HuH-7.5 (cell line): ENCODE results near the gene RETREG1.
"Not testable (repeated sequence)": the region's sequence is repeated elsewhere in the genome, so short reads cannot be mapped to it uniquely, and the experiment has no call there.

Source experiments
- DNase-seq: peaks from one replicate; pipeline ENCODE4 v3.0.0; 2011; ENCODE audit warnings: low spot score

The RETREG1 gene, protein sequence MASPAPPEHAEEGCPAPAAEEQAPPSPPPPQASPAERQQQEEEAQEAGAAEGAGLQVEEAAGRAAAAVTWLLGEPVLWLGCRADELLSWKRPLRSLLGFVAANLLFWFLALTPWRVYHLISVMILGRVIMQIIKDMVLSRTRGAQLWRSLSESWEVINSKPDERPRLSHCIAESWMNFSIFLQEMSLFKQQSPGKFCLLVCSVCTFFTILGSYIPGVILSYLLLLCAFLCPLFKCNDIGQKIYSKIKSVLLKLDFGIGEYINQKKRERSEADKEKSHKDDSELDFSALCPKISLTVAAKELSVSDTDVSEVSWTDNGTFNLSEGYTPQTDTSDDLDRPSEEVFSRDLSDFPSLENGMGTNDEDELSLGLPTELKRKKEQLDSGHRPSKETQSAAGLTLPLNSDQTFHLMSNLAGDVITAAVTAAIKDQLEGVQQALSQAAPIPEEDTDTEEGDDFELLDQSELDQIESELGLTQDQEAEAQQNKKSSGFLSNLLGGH

DNA sequence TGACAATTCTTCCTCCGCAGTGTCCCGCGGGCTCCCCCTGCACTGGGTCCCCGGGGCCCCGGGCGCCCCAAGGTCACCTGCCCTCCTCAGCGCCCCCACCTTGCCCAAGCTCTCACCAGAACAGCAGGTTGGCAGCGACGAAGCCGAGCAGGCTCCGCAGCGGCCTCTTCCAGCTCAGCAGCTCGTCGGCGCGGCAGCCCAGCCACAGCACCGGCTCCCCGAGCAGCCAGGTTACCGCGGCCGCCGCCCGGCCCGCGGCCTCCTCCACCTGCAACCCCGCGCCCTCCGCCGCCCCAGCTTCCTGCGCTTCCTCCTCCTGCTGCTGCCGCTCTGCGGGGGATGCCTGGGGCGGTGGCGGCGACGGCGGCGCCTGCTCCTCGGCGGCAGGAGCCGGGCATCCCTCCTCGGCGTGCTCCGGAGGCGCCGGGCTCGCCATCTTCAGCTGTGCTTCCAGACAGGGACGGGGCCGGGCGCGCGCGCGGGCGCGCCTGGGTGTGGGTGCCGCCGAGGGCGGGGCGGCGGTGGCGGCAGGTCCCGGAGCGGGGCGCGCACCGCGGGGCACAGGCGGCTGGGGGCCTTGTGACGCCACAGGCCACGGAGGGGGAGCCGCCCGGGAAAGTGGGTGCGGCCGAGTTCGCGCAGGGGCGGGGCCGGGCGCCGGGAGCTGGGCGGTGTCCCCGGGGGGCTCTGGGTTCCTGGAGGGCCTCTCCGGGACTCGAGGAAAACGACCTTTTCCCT, at the start of gene RETREG1:
Gene RETREG1, minus strand, starts transcription at position 462 of the 738 bp plus-strand sequence. Its CDS starts 26 bp downstream, at position 436.
- peak; percentile 34 for DNase-seq

DNA sequence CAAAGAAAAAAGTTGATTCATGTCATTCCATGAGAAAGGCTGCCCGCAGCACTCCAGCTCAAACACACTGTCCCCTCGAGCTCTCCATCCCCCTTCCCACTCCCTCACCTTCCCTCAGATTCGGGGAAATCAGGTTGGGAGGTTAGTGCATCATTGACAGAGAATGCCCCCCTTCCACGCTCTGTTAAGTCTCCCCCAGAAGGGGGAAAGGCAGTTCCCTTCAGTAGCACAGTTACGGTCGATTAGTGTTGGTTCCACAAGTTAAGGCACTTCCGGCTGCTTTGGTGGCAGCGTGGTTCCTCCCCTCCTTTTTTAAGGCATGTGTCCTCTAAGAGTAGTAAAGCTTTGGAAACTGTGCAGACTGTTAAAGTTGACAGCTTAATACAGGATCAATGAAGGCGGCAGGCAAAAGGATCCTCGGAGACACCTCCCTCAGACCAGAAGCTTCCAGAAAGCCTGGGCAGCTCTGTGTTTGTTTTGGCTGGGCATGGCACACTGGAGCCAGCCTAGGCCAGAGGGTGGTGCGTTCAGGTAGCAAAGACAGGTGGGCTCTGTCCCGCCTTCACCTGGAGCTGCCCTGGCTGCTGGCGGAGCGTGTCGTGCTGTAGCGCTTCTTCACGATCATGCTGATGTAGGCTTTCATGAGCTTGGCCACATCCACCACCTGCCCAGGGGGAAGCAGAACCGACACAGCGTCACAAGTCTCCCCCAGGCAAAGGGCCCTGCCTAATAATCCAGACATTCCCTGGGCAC, 49.5 kb upstream of the RETREG1 start:
- no peak for DNase-seq

DNA sequence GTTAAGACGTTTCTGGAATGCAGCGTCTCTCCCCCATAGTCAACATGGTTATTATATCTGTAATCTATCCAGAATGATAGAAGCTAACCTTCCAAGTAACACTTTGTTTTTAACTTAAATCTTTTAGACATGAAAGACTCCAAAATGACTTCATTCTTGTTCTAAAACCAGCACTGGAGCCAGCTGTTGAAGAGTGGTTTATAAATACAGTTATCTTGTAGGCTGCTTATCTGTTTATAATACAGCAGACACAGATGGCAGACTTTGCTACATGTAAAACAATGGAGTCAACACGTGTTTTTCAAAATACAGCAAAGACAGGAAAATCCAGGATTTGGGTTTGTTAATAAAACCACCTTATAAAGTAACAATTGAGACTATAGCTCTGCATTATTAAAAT, 48.8 kb upstream of the RETREG1 start:
- DNase-seq = no peak

DNA sequence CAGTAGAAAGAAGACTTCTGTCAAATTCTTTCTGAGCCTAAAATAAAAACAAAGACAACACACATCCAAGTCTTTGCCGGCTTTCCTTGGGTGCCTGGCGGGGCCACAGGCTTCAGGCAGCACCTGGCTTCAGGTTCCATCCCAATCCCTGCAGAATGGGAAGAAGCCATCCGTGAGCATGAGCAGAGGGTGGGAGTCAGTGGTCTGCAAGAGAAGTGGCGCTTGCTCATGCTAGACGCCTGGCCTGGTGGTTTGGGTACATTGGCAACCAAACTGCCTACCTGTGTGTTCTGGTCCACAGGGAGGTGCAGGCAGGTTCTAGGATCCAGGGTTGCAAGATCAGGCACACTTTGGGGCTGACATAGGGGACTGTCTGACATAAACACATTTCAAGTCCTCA, 47.6 kb upstream of the RETREG1 start:
- no peak for DNase-seq

DNA sequence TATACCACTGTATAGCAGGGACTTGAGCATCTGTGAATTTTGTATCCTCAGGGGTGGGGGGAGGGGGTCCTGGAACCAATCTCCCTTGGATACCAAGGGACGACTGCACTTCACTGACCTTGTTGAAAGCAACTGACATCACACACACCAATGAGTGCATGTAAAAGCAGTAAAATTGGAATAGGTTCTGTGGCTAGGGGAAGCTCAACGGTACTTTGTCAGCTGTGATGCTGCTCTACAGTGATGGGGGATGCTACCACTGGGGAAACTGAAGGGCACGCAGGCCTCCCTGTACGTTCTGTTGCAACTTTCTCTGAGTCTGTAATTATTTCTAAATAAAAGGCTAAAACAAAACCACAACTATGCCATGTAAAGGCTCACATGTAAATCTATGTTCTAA, 47.0 kb upstream of the RETREG1 start:
- no peak for DNase-seq

DNA sequence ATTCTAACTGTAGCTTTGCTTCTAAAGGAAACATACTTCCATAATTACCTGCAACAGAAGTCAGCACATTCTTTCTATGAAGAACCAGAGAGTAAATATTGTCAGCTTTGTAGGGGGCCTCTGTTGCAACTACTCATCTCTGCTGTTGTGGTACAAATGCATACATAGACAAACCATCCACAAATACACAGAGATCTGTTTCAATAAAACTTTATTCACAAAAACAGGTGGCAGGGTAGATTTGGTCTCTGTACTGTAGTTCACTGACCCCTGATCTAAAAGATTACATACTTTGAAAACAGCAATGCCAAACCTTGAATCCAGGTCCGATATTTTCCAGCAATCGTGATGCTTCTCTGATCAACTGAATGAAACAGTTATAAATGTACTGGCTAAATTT, 44.9 kb upstream of the RETREG1 start:
- no peak for DNase-seq

DNA sequence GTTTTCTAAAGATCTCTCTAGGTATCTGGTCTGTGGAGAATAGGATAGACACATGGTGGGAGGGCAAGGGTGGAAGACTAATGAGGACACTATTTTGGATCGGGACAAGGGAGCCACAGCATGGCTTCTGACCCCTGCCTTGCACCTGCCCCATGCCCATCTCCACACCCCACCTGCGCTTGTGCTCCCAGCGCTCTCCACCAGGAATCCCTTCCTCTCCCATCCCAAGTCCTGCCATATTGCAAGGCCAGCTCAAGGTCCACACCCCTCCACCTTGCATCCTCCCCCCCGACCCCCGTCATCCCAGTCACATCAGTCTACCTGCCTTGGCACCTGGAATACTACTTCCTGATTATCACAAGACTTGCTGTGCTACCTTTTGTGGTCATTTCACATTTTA, 44.2 kb upstream of the RETREG1 start:
- no peak for DNase-seq

DNA sequence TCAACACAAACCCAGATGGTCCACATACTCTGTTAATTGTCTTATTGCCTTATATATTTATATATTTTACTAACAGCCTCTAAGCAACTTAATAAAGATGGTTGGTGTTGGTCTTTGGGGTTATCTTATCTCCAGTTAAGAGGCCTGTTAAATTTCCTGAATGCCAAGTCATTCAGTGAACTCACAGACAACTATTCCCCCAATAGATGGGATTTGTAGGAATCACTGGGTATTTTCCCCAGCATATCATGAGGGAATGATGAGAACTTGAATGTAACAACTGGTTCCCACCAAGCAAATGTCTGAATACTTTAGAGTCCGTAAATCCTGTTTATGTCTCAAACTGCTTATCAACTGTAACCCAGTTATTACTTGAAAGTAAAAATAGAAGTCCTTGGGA, 42.7 kb upstream of the RETREG1 start:
- DNase-seq = no peak

DNA sequence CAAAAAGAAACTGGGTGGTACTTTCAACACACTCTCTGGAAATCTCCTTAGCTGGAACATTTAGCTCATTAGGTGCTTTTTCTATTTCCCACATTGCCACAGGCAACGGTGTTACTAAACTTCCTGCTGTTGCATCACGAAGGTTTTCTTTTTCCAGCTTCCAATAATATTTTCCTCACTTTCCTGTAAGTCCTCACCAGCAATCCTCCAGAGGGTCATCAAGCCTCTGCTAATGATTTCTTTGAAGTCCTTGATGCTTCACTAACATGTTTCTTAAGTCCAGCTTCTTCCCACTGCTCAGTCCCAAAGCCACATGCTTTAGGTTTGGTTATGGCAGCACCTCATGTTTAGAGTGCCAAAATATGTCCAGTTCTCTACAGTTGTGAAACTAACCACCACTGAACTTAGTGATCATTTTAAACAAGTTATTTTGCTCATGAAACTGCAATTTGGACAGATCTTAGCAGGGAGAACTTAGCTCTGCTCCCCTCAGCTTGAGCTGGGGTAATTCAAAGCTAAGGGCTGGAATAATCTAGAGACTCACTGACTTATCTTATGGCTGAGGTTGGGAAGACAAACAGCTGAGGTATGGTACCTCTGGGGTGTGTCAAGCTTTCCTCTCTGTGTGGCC, 39.9 kb upstream of the RETREG1 start:
- DNase-seq = no peak

DNA sequence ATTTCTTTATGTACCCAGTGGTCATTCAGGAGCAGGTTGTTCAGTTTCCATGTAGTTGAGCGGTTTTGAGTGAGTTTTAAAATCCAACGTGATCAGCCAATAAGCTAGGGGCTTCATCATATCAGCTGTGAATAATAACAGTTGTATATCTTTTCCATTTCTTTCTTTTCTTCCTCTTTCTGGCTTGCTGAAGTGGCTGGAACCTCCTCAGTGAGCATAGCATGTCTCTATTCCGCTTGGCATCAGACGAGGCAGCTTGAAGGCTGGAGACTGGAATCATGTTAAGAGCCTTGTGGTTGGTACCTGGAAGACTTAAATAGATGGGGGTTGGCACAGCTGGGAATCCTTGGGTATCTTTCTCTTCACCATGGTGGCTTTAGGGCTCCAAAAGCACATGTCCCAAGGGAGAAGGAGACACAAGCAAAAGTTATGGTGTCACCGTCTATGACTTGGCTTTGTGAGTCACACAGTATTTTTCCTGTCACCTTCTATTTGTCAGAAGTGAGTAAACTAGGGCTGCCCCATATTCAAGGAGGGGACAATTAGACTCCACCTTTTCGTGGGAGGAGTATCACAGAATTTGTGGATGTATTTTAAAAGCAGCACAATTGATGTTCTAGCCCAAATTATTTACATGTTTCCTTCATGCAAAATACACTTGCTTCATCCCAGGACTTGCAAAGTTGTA, 38.0 kb upstream of the RETREG1 start:
- DNase-seq = no peak

DNA sequence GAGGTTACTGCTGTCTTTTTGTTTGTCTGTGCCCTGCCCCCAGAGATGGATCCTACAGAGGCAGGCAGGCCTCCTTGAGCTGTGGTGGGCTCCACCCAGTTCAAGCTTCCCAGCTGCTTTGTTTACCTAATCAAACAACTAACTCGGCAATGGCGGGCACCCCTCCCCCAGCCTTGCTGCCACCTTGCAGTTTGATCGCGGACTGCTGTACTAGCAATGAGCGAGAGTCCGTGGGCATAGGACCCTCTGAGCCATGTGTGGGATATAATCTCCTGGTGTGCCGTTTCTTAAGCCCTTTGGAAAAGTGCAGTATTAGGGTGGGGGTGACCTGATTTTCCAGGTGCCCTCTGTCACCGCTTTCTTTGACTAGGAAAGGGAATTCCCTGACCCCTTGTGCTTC, 31.9 kb upstream of the RETREG1 start:
- not testable (repeated sequence) for DNase-seq

DNA sequence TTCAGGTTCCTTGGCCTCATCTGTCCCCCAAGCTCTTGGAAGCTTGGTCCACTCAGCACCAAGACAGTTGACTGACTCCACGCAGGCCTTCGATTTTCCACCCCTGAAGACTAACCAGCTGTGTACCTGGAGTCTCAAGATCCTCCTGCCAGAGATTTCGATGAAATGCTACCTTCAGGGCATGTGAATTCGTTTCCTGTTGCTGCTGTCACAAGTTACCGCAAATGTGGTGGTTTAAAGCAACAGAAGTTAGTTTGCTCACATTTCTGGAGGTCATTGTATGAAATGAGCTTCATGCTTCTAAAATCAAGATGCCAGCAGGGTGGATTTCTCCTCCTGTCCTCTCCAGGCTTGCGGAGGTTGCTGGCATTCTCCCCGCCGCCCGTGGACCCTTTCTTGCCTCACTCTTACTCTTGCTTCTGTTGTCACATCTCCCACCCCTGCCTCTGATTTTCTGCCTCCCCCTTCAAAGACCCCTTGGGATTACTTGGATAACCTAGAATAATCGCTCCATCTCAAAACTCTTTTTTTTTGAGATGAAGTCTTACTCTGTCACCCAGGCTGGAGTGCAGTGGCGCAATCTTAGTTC, 27.6 kb upstream of the RETREG1 start:
- DNase-seq = no peak

DNA sequence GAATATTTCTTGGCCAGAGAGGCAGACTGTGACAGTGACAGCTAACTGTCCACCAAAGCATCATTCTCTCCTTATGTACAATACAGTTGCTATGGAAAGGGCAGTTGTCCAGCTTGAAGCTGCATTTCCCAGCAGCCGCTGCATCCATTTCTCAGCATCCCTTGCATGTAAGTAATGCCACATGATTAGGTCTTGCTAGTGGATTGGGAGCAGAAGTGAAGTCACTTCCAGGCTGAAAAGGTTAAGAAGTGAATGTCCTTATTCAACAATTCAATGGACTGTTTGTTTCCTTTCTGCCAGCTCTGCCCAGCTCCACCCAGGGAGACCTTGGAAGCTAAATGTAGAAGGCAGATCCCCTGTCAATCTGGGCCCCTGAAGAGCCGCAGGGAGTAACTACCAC, 26.1 kb upstream of the RETREG1 start:
- no peak for DNase-seq

DNA sequence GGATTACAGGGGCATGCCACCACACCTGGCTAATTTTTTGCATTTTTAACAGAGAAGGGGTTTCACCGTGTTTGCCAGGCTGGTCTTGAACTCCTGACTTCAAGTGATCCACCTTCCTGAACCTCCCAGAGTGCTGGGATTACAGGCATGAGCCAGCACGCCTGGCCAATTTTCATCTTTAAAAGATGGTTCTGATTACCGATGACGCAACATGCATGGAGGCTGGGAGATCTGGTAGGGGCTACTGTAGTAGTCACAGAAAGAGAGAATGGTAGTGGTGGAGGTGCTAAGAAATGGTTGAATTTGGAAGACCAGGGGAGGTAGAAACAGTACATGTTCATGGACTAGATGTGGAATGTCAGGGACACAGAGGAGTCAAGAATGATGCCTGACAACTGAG, 22.4 kb upstream of the RETREG1 start:
- DNase-seq = no peak

DNA sequence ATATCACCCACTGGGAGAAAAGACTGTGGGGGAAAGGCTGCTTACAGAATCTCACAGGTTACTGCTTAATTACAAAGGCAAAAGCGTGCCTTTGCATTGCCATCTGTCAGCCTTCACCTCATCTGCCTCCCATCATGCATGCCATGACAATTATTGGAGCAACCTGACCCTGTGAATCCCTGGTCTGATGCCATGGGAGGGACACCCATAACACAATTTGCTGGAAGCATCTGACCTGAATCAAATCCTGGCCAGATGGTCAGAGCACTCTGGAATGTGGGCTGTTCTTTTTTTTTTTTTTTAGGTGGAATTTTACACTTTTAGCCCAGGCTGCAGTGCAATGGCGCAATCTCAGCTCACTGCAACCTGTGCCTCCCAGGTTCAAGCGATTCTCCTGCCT, 11.6 kb upstream of the RETREG1 start:
- DNase-seq = no peak

DNA sequence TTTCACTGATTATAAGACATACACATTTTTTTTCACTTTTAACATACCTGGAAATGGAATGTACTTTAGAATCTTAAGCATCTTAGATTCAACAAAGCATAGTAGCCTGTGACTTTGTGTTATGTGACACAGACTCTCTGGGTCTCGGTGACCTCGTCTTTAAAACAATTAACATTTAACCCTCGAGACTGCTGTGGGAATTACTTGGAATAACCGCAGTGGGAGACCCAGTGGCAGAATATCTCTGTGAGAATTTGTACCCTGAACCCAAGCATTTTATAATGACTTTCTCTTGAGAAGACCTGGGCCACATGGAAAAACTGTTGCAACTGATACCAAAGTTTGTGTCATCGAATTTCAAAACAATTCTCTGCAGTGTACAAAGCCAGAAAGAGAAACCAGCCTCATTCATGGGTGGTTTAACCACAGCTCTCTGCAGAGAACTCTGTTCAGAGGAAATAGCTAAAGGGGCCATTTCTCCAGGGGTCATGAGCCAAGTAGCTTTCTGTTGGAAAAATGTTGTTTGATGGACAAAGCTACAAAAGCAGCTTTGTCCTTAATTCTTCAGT, 10.0 kb upstream of the RETREG1 start:
- no peak for DNase-seq

DNA sequence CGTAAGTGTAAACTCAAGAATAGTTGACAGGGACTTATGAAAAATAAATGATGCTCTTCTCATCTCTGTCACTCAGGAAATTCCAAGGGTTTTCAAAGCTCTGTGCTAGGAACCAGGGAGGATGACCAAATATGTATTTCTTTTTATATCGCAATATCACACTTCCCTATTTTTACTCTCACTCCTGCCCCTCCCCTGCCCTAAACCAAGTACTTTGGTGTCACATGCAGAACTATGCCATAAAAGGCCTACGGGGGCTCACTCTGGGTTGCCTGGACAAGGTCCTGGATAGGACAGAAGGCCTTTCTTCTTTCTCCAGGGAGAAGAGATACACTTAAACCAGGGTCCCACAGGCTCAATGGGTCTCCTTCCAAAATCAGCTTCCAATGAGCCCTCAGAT, 8.3 kb upstream of the RETREG1 start:
- DNase-seq = no peak

DNA sequence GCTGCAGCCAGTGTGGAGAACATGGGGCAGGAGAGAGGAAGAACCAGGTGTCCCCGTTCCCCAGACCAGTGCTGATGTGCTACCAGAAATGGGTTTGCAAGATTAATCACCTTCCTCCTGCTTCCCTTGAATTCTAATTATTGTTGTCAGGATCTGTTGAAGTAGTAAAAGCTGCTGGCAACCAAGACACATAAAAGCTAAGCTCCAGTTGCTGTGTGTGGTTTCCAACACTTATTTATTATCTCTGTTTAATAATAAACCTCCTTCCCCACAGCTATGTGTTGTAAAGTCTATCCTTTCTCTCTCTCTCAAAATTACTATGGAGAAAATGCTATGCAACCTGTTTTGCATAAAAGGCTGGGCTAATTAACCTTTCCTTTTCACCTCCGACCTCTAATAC, 2.3 kb upstream of the RETREG1 start:
- no peak for DNase-seq

DNA sequence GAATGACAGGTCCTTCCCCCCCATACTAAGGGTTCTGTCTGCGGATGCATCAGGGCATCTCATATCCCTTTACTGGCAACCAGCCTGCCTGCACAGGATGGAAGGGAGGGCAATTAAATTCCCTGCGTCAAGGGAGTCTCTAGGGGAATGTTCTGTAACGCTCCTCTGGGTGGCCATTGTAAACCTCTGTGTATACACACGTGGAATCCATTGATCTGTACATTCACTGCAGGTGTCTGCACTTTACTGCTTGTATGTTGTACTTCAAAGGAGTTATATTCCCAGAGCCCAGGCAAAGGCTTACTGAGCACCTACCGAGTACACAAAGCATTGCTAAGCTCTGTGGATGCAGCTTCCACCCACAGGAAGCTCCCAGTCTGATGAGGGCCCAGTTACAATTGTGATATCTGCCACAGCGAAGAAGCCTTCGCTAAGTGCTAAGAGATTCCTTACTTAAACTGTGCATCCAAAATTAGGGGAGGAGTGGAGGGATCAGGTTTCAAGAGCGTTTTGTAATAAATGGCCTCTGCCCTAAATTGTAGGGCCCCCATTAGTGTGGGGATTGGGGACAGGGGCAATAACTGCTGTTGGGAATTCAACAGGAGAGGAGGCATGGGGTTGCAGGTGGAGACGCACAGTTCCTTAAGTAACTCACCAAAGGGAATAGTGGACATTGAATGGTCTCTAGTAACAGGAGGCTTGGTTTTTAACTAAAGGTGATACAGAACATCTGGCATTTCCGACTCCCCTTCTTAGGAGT, 1.5 kb upstream of the RETREG1 start:
- no peak for DNase-seq
